Measurements from ENCODE around the gene PRSS12.
"Not testable (repeated sequence)": the region's sequence is repeated elsewhere in the genome, so short reads cannot be mapped to it uniquely, and the experiment has no call there.

PRSS12 gene

DNA sequence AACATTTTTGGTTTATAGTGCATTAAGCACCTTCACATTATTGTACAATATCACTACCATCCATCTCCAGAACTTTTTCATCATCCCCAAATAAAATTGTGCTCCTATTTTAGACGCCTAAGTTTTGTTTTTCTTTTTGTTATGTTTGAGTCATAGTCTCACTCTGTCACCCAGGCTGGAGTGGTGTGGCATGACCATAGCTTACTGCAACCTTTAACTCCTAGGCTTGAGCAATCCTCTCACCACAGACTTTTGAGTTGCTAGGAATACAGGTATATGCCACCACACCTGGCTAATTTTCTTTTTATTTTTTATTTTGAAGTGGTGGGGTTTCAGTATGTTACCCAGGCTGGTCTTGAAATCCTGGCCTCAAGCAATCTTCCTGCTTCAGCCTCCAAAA, 33.9 kb downstream of the PRSS12 start:
- no peak for DNase-seq

DNA sequence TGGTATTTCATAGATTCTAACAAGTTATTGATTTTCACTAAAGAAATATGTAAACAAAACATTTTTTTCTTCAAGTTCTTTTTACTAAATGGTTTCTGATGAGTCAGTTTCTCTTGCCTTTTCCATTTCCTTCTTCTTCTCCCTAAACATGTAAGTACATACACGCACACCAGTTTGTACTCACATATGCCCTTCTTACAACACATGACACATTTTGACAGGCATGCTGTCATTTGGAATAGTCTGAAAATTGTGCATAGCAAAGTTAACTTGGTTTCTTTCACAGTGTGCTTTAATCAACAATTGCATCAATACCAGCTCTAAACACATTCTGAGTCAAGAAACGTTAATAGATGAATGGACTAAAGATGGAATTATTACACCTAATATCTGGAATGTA, 35.1 kb downstream of the PRSS12 start:
- DNase-seq, result no peak

DNA sequence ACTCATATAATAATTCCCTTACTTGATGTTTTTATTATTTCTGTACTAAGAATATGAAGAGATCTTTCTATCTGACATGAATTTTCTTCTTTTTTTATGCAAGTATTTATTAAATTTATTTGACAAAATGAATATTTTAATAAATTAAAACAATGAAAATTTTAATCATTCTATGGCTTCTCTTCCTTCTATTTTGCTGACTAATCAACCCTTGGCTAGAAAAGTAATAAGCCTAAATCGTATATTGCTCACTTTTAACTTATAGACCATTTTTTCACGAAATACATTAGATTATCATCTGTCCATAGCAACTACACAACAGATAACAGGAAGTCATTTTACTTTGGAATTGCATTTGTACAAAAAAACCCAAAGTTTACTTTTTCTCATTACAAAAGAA, 38.6 kb downstream of the PRSS12 start:
- no peak for DNase-seq

DNA sequence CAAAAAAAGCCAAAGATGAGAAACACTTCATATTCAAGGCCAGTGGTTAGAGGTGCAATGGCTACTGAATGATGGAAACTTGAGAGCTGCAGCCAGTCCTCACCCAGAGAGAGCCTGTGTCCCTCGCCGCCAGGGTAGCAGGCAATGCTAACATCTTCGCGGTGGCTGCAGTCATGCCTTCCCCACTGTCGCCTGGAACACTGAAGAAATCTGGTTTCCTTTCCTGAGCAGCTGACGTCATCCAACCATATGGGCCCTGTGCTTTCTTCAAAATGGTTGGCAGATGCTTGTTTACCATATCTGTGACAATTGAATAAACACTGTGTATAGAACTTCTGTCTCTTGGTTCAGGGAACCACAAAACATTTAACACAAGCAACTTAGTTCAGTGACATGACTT, 39.7 kb downstream of the PRSS12 start:
- DNase-seq, result no peak

DNA sequence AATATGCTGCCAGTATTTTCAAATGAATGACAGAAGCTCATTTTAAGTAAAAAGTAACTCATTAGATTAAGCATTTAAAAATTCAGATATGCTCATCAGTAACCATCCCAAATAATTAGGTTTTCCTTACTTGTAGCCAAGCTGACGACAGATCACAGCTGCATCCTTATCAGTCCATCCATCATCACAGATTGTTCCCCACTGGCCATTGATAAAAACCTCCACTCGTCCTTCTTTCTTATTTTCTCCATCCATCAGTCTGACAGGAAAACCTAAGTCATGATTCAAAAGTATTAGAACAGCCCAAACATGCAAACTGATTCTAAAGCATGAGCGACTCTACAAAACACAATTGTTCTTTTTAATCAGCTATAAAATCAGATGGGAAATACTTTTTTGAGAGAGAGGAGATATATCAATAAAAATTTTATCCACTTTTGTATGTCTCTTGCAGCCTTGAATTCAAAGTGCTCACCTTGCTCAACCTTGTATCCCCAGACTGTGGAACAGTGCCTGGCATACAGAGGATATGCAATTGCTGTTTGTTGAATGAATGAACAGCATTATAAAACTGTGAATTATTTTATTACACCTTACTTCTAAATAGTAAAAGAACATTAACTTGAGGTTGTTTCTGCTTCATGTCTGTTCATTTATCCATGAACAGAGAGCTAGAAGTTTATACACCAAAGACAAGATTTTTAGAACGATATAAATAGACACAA, 44.3 kb downstream of the PRSS12 start:
- DNase-seq, result no peak

DNA sequence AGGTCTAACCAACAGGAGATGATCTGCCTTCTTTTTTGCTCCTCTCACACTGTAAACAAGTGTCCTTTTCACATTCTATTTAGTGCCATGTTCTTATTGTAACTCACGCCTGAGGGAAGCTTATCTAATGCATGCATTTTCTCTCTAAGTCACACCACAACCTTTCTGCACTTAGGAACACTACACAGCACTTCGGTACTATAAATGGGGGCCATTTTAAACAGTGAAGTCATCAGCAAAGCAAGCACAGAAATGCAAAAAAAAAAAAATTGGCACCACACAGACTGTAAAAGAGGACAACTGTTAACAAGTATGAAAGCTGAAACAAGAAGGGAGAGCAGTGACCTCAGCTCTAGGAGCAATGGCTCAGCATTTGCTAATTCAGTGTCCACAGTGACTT, 45.2 kb downstream of the PRSS12 start:
- no peak for DNase-seq

DNA sequence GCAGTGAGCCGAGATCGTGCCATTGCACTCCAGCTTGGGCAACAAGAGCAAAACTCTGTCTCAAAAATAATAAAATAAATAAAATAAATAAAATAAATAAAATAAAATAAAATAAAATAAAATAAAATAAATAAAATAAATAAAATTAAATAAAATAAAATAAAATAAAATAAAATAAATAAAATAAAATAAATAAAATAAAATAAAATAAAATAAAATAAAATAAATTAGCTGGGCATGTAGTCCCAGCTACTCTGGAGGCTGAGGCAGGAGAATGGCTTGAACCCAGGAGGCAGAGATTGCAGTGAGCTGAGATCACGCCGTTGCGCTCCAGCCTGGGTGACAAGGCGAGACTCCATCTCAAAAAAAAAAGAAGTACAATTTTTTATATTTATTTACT, 53.2 kb downstream of the PRSS12 start:
- not testable (repeated sequence) for DNase-seq

DNA sequence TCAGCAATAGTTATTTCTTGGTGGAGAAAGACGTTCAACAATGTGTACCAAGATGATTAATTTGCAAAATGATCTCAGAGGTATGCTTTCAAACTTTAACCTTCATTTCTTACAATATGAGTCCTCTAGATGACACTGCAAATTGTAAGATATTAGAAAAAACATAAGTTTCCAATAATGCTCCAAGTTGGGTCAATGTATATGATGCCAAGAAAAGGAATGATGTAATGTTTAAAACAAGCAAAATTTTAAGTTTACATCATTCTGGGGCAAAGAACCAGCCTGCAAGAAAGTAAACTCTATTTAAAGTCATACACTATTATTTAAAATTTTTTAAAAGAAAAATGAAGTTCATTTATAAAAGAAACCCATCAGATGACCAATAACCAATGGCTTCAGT, 56.1 kb downstream of the PRSS12 start:
- no peak for DNase-seq

DNA sequence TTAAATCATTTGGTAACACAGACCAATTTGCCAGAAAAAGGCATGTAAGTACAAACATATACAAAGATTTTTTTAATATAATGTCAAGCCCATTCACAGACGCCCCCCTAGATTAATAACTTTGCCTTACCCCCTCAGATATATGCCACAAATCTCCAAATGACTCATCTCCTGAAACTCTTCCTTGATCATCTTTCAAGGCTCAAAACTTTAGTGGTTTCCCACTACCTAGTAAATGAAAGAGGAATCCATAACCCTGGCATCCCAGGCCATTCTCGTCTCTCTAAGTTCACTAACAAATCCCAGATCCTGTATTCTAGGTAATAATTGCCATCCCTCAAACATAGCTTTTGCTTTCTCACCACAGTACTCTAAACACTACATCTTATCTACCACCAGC, 61.9 kb downstream of the PRSS12 start:
- no peak for DNase-seq

DNA sequence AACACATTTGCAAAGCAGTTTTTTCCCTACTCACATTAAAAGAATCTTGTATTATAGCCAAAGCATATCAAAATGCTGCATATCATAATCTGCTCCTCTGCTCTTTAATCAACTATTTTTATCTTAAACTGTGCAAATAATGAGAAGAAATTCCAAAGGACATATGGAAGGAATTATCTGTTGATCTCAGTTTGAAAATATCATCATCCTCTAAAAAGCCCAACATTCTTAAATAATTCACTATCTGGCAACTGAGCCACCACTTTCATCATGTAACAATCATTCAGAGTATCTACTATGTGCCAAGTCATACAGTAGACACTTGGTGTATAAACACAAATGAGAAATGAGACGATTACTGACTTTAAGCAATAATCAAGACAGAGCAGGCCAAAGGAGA, 63.0 kb downstream of the PRSS12 start:
- no peak for DNase-seq

DNA sequence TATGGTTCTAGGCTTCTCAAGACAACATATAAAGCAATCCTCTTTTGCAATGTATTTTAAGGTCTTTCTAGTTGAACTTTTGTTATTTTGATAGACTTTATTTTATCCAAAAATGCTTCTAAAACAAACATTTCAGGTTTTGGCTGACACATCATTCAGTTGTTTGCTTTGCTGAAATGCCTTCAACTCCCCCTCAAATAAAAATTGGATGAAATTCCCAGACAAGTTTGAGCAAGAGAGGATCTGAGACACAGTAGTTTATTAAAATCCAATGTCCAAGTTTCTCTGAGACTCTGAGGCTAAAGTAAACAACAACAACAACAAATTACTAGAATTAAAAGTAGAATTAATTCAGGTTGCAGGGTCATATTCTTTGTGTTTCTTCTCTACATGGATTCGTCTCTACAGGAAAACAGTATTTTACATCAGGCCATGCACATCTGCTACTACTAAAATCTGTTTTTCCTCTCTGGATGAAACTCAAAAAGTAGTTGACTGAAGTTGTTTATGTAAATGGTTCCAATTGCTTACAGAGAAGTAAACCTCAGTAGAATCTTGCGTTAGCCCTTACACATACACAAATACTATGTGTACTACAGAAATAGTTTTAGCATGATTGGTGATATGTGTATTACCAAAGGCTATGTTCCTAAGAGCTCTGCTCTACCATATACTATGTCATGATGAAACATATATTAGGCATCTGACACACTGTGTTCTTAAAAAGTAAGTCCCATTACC, 64.9 kb downstream of the PRSS12 start:
- no peak for DNase-seq

DNA sequence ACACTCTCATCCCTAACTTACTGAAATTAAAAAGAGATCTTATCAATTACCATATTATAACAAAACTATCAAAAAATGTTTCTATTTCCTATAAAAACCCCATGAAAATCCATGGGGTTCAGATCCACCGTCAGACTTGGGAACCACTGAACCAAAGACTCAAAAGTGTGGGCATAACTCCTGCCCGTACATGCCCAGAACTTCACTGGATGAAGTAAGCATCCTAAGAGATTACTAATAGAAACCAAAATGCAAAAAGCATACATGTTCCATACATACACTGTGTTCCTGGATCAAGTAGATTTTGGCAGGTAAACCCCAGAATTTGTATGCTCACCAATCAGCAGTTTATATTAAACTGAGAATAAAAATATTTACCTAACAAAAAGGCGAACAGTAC, 66.1 kb downstream of the PRSS12 start:
- no peak for DNase-seq

DNA sequence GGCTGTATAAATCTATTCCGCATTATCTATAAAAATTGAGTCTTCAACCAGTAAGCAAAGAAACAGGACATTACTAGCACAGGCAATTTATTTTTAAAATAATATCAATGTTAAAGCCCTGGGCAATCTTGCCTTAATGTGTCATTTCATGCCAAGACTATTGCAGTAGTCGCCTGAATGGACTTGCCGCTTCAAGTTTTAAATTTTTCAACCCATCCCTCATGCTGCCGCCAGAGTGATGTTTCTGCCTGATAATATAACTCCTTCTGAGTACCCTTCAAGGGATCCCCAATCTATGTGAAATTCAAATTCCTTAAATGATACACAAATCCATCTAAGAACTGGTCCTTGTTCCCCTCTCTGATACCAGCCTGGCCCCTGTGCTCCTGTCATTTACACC, 66.9 kb downstream of the PRSS12 start:
- no peak for DNase-seq

DNA sequence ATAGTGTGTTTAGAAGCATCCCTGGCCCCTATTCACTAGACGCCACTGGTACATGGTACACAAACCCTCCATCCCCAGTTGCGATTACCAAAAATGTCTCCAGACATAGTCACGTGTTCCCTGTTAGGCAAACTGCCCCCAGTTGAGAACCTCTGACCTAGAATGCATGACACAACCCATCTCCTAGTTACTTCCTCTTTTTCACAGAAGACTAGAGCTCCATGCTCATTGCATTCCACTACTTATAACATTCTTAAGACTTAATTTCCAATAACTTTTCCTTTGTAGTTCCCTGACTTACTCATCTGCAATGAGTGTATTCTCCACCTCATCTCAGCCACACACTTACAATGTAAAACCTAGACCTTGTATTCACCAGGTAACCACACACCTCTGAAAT, 68.6 kb downstream of the PRSS12 start:
- DNase-seq, result no peak

DNA sequence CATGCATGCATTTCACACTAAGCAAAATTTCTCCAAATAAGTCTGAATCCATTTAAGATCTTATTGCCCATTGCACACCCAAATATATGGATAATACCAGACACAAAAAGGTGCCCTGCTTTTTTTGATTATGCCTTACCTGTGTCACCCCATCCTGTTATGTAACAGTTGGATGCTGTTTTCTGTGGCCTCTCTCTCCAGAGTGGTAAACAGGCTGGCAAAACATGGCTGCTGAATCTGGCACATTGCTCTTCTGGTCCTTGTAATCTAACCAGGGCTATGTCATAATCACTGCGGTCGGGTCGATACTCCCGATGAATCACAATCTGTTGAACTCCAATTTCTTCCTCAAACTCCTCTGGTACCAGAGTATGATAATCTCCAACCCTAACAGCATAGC, 70.1 kb downstream of the PRSS12 start:
- no peak for DNase-seq

DNA sequence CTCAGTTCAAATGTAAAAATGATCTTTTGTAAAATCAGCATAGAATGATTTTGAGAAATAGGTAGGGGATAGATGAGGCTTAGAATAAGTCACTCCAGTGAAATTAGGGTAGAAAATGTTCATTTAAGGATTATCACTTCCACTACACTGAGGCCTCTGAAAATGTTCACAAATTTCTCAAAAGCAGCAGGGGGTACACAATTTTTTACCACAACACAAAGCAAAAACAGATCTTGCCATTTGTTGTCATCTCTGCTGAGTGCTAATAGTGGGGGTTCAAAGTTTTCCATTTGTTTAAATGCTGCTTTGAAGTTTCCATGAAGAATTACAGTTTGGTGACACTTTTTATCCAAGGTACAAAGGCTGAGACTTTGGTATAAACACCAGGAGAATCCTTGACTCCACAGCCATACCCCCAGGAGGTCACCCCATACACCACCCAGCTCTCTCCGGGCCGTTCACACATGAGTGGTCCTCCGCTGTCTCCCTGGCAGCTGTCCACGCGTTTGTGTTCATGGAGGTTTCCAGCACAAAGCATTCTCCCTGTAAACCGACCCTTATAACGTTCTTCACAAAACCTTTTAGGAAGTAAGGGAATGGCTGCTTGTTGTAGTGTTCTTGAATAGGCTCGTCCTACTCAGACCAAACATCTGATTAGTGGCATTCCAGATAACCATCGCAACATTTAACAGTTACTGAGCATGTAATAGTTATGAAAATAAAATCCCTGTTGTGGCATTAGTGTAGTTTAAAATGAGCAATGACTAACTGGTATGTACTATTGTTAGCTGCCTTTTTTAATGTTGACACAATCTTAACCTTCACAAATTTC, 71.0 kb downstream of the PRSS12 start:
- DNase-seq, result no peak

DNA sequence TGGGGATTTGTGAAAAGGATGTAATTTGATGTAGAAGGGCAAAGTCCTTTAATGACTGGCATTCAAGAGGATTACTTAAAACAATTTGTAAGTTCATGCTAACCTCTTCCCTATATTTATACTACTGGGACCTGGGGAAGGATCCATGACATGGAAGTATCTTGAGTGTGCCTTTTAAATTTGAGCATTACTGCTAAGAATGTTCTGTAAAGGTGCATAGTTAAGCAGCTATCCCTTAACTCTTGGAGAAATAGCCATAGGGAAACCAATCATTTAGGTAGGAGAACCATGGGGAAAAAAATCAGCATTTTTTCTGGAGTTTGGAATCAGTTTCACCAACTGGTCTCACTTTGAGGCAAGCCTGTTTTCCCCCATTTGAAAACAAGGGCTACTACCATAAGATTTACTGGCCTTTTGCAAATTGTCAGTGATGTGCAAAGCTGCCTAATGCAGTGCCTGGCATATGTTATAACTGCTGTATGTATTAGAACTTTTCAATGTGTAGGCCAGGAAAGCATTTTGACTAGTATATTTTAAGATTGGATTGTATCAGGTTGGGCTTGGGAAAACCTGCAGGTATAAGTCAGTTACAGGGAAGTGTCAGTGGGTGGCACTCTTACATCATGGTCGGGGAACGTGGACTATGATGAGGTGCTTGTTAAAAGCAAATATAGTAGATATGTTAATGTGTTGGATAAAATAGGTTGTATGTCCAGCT, 72.1 kb downstream of the PRSS12 start:
- peak; percentile 9 for DNase-seq

DNA sequence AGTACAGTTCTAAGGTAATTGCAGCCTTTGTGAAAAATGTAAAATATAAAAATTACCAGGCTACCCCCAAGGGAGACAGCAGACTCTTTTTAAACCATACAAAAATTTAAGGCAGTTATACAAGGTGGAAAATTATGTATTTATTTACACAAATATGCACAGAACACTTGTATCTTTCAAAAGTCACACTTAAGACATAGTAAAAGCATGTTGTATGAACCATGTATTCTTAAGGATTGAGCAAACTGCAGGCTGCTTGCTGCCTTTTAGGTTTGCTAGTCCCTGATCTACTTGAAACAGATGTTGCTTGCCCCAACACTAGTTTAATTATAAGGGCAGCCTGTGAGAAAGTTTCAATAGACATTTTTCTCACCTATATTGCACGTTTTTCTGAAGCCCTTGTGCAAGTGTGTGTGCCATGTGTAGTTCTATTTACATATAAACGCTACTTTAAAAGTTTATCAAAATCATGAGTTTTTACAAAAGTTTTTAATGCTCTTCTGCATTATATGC, 72.8 kb downstream of the PRSS12 start:
- DNase-seq, result no peak

DNA sequence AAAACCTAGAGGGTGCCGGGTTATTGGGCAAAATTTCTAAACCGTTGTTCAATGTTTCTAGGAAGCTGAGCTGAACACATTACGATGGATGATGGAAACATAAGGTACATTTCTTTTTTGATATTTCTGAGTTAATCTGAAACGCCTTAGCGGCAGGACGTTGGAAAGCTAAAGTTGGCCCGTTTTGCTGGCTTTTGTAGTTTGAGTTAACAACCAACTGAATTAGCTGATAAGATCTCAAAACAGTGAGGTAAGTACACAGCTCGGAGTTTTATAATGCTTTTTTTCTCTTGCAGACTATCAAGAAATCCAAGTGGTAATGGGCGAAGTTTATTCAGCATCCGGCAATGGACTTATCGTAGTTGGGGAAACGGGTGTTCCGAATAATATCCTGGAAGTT, 73.5 kb downstream of the PRSS12 start:
- DNase-seq, result no peak

DNA sequence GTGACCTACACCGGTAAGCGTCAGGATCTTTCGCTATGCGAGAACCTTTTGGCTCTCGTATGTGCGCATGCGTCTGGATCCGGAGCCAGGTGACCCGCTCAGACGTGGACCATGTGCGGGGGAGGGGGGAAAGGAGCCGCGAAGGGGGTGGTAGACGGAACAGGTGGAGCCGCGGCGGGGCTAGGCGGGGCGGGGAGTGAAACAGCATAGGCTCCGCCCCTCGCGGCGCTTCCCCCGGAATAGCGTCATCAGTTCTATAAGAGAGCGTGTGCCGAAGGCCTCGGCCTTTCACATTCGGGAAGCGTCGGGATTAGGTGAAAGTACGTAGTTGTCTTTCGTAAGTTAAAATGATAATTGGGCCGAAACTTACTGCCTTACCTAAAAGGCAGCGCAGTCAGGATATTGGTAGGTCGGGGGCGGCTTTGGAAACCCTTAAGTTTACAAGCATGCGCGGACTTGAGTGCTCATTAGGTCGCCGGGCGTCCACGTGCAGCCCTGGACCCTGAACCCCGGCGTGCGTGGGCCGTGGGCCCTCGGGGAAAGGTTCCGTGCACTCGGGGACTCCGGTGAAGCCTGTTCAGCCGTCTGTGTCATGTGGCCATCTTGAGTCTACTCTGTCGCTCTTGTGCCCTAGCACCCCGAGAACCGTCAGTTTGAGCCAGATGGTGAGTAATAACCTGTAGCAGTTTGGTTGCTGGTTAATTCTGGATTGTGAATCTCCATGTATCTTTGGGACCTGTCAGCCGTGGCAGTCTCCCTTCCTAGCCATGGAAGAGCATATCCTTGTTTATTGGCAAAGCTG, 74.1 kb downstream of the PRSS12 start:
- DNase-seq, result peak; percentile 98

DNA sequence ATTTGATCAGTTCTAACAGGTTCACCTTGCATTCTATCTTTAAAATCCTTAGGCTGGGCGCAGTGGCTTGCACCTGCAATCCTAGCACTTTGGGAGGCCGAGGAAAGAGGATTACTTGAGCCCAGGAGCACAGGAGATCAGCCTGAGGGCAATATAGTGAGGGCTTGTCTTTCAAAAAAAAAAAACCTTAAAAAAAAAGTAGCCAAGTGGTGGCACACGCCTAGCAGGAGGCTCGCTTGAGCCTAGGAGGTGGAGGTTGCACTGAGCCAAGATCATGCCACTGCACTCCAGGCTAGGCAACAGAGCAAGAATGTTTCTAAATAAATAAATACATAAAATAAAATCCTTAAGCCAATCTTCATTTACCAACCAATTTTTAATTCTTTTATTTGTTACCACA, 75.6 kb downstream of the PRSS12 start:
- no peak for DNase-seq

DNA sequence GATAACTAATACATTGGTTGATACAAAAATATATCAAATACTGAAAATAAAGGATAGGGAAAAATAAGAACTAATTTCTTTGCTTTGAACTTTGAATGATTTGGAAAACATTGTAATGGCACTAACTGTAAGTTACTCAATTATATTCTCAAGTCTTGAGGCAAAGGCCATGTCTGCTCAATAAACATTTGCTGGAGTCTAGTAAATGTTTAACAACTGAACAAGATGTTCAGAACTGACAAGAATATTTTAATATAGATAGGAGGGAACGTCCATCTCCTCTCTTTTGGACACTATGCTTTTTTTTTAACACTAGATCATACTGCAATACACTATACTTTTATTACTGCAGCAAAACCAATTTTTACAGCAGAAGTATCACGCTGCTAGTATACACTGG, 76.2 kb downstream of the PRSS12 start:
- no peak for DNase-seq
